IPS DF 19.7 (cell line): ENCODE measurements around the gene RETN.

Source experiments
- DNase-seq: peaks from one replicate; pipeline ENCODE4 v3.0.0-alpha.2; 2013; ENCODE audit warnings: low read depth, low spot score

RETN gene

GRCh38 chr19:7668842-7669241 is at the start of gene RETN:
TSS of gene RETN (plus strand) at chr19:7669049. CDS start at chr19:7669327, 278 bp downstream.
- DNase-seq: no peak

GRCh38 chr19:7619671-7620441 is 49.0 kb upstream of the RETN start:
- DNase-seq: no peak

GRCh38 chr19:7620442-7621412 is 48.1 kb upstream of the RETN start:
- no peak for DNase-seq

GRCh38 chr19:7622933-7623685 is 45.7 kb upstream of the RETN start:
- DNase-seq: no peak

GRCh38 chr19:7623725-7624603 is 44.9 kb upstream of the RETN start:
- no peak for DNase-seq

GRCh38 chr19:7624810-7625209 is 44.0 kb upstream of the RETN start:
- DNase-seq: no peak

- DNase-seq: no peak
Measured at GRCh38 chr19:7625763-7626372, 43.0 kb upstream of the RETN start.

GRCh38 chr19:7627166-7627565 is 41.7 kb upstream of the RETN start:
- DNase-seq: no peak

GRCh38 chr19:7628589-7629311 is 40.1 kb upstream of the RETN start:
- no peak for DNase-seq

- DNase-seq: peak; percentile 97
Measured at GRCh38 chr19:7629347-7630054, 39.3 kb upstream of the RETN start, which contains the start of the genes PET100 and XAB2. TSS of gene PET100 (plus strand) at chr19:7629793. CDS start at chr19:7629834, 41 bp downstream. TSS of gene XAB2 (minus strand) at chr19:7629545. CDS start at chr19:7629527, 18 bp downstream.

- no peak for DNase-seq
Measured at GRCh38 chr19:7631577-7631976, 37.3 kb upstream of the RETN start.

- no peak for DNase-seq
Measured at GRCh38 chr19:7632340-7633203, 36.3 kb upstream of the RETN start.

- DNase-seq: no peak
Measured at GRCh38 chr19:7633698-7634097, 35.2 kb upstream of the RETN start, which contains the start of gene PCP2. TSS of gene PCP2 (minus strand) at chr19:7633719. CDS start at chr19:7633457, 262 bp downstream.

- DNase-seq: no peak
Measured at GRCh38 chr19:7635670-7636069, 33.2 kb upstream of the RETN start.

- DNase-seq: no peak
Measured at GRCh38 chr19:7636317-7636690, 32.5 kb upstream of the RETN start.

GRCh38 chr19:7636691-7637373 is 32.0 kb upstream of the RETN start, which contains the start of gene STXBP2:
TSS of gene STXBP2 (plus strand) at chr19:7637110. CDS start at chr19:7637150, 40 bp downstream.
- no peak for DNase-seq
